HL-60 (cell line): ENCODE measurements around the gene SUN2.

Source experiments
- DNase-seq, 2 experiments: peaks; one replicate each; pipeline ENCODE4 v3.0.0-alpha.2; 2010 to 2020; ENCODE audit warnings: low read depth in 1 of 2, low spot score in 1 of 2
- H3K27ac ChIP-seq: fragments of 250-450 bp; sonication (Bioruptor Pico); replicated peaks from 2 replicates; pipeline ENCODE4 v1.5.1; 2020; ENCODE audit warnings: mild to moderate bottlenecking, moderate library complexity
- H3K27me3 ChIP-seq: fragments of 250-450 bp; sonication (Bioruptor Pico); 2 replicates; pipeline ENCODE4 v1.5.1; 2021; ENCODE audit warnings: mild to moderate bottlenecking, moderate library complexity; ENCODE audit not compliant: insufficient read depth, poor library complexity, severe bottlenecking
- H3K4me3 ChIP-seq: replicated peaks from 2 replicates; pipeline ENCODE4 v1.5.1; 2011; ENCODE audit warnings: mild to moderate bottlenecking, control low read depth, low read length; ENCODE audit not compliant: insufficient read depth
- CTCF ChIP-seq: IDR thresholded peaks from one replicate; pipeline ENCODE4 v1.5.1; 2011; ENCODE audit warnings: low read length, control low read depth, inconsistent platforms; ENCODE audit not compliant: insufficient read depth
- GABPA ChIP-seq: IDR thresholded peaks from 2 replicates; pipeline ENCODE4 v1.6.1; 2012; ENCODE audit warnings: low read depth
- POLR2AphosphoS5 ChIP-seq: IDR thresholded peaks from 2 replicates; pipeline ENCODE4 v1.6.1; 2012; ENCODE audit warnings: low read depth
- SPI1 ChIP-seq: IDR thresholded peaks from 2 replicates; pipeline ENCODE4 v1.6.1; 2012; ENCODE audit warnings: low read depth, mild to moderate bottlenecking, borderline replicate concordance
- TF ChIP-seq, protein P1 (sequence below): IDR thresholded peaks from 2 replicates; pipeline ENCODE4 v1.6.1; 2012; ENCODE audit warnings: low read depth; ENCODE audit not compliant: insufficient replicate concordance

Gene SUN2

DNA sequence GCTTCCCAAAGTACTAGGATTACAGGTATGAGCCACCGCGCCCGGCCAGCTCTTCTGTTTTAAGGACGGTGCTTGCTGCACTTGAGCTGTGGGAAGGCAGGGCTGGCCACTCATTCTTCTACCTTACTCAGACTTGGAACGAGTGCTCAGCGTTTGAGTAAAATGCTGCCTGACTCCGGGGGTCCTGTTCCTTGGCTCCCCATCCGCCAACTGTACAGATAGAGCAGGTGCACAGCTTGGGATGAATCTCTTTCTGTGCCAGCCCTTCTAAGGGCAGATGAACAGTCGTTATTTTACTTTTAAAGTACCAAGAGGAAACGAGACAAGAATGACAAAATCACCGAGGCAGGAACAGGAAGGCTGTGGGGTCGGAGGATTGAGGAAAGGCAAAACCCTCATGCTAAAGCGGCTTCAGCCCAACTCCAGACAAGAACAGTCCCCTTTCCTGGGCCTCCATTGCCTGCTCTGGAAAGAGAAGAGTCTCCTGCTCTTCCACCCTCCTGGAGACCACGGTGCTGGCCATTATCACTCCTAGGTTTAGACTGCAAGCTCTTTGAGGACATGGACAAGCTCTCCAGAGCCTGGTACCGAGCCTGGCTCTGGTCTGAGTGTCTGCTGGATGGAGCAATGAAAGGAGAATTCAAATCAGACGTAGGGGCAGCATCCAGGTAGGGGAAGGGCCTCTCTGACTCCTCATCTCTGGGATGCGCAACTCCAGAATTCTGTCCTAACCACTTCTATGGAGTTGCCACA lies 1.1 kb upstream of the SUN2 start:
- DNase-seq, result peak in 1 of 2 experiments; percentile 62
- Histone ChIP-seq H3K4me3 (peak overlapping the region; percentile 72), H3K27ac (peak overlapping the region; percentile 92), H3K27me3 (no peaks in the 10 kb centered on the region)
- TF ChIP-seq SPI1 (peak; percentile 36; the same call in 1 of the 2 replicates), GABPA (no peak; the same call in 1 of the 2 replicates)

DNA sequence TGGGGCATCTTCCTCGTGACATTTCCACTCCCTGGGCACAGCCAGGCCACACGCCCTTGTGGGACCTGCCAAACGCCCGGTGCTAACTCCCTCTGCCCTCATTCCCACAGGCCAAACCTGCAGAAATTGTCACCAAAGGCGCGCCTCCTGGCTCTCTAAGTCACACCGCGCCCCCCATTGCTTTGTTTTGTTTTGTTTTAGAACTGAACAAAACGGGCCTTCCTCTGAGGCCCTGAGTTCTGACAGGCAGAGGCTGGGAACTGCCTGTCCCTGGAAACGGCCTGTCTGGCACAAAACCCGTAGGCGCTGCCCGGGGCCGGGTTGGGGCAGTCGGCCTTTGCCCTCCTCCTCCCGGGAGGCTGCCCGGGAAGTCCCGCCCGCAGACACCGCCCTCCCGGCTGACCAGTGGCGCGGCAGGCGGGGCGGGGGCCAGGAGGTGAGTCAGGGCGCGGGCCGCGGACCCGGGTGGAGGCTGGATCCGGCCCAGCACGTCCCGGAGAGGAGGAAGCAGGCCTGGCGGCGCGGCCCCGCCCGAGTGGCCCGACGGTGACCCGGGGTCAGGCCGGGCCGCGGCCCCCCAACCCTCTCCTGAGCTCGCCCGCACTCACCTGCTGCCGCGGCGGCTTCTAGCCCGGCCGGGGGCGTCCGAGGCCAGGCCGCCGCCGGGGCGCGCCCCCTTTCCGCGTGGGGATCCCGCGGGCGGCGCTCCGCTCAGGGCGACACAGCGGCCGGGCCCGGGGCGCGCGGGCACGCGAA lies 465 bp downstream of the SUN2 start:
- no peak; the same call in 1 of the 2 replicates for TF ChIP-seq POLR2AphosphoS5
- TF ChIP-seq, protein P1, sequence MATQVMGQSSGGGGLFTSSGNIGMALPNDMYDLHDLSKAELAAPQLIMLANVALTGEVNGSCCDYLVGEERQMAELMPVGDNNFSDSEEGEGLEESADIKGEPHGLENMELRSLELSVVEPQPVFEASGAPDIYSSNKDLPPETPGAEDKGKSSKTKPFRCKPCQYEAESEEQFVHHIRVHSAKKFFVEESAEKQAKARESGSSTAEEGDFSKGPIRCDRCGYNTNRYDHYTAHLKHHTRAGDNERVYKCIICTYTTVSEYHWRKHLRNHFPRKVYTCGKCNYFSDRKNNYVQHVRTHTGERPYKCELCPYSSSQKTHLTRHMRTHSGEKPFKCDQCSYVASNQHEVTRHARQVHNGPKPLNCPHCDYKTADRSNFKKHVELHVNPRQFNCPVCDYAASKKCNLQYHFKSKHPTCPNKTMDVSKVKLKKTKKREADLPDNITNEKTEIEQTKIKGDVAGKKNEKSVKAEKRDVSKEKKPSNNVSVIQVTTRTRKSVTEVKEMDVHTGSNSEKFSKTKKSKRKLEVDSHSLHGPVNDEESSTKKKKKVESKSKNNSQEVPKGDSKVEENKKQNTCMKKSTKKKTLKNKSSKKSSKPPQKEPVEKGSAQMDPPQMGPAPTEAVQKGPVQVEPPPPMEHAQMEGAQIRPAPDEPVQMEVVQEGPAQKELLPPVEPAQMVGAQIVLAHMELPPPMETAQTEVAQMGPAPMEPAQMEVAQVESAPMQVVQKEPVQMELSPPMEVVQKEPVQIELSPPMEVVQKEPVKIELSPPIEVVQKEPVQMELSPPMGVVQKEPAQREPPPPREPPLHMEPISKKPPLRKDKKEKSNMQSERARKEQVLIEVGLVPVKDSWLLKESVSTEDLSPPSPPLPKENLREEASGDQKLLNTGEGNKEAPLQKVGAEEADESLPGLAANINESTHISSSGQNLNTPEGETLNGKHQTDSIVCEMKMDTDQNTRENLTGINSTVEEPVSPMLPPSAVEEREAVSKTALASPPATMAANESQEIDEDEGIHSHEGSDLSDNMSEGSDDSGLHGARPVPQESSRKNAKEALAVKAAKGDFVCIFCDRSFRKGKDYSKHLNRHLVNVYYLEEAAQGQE, result no peak
- no peak for TF ChIP-seq SPI1
- TF ChIP-seq GABPA, result no peak
- TF ChIP-seq CTCF, result no peak
- peak overlapping the region; percentile 76 for H3K27ac ChIP-seq

DNA sequence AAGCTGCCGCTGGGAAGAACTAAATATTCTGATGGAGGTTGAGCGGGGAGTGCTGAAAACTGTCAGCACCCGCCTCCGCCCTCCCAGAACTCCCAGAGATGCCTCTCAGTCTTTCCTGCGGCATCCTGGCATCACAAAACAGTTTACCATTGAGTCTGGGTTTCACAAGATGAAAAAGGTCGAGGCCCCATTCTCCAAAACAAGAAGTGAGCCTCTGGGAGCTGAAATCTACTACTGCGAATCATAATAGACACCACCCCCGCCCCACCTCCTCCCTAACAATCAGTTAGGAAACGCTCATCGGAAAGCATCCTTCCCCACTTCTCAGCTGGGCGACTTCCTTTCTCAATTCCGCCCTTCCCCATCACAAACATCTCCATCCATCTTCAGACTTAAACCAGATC lies 1.0 kb downstream of the SUN2 start:
- Histone ChIP-seq H3K27me3 (no peaks in the 10 kb centered on the region), H3K4me3 (peak overlapping the region; percentile 72), H3K27ac (peak overlapping the region; percentile 76)
- TF ChIP-seq POLR2AphosphoS5 (peak; percentile 9; the same call in 1 of the 2 replicates), CTCF (no peak), GABPA (no peak), SPI1 (peak; percentile 70; the same call in 1 of the 2 replicates)
- TF ChIP-seq, protein P1, result no peak
- DNase-seq, result peak in 1 of 2 experiments; percentile 88

More for the DNA sequence above, 465 bp downstream of the SUN2 start:
- no peaks in the 10 kb centered on the region for H3K27me3 ChIP-seq
- DNase-seq, result peak; percentile 51 to 67
- peak overlapping the region; percentile 72 for H3K4me3 ChIP-seq
